GM12801 (cell line): ENCODE measurements around the gene FBXL17.

ENCODE experiments used
- TF ChIP-seq, protein P1 (sequence below): IDR thresholded peaks from one replicate; pipeline ENCODE4 v1.5.1; 2011; ENCODE audit warnings: control low read depth; ENCODE audit not compliant: insufficient read length; ENCODE audit errors: extremely low read depth

The FBXL17 gene

DNA sequence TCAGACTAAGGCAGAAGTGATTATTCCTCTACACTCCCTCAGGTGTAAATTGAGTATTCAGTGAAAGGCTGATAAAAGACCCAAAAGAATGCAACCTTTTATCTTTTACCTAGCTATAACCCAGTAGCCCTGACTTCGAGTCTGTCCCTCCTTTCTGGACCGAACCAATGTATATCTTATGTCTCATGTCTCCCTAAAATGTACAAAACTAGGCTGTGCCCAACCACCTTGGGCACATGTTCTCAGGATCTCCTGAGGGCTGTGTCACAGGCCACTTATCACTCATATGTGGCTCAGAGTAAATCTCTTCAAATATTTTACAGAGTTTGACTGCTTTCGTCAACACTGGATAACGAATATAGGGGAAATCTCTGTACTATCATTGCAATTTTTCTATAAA, 12.7 kb downstream of the FBXL17 start:
- TF ChIP-seq, protein P1, sequence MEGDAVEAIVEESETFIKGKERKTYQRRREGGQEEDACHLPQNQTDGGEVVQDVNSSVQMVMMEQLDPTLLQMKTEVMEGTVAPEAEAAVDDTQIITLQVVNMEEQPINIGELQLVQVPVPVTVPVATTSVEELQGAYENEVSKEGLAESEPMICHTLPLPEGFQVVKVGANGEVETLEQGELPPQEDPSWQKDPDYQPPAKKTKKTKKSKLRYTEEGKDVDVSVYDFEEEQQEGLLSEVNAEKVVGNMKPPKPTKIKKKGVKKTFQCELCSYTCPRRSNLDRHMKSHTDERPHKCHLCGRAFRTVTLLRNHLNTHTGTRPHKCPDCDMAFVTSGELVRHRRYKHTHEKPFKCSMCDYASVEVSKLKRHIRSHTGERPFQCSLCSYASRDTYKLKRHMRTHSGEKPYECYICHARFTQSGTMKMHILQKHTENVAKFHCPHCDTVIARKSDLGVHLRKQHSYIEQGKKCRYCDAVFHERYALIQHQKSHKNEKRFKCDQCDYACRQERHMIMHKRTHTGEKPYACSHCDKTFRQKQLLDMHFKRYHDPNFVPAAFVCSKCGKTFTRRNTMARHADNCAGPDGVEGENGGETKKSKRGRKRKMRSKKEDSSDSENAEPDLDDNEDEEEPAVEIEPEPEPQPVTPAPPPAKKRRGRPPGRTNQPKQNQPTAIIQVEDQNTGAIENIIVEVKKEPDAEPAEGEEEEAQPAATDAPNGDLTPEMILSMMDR: no peak

DNA sequence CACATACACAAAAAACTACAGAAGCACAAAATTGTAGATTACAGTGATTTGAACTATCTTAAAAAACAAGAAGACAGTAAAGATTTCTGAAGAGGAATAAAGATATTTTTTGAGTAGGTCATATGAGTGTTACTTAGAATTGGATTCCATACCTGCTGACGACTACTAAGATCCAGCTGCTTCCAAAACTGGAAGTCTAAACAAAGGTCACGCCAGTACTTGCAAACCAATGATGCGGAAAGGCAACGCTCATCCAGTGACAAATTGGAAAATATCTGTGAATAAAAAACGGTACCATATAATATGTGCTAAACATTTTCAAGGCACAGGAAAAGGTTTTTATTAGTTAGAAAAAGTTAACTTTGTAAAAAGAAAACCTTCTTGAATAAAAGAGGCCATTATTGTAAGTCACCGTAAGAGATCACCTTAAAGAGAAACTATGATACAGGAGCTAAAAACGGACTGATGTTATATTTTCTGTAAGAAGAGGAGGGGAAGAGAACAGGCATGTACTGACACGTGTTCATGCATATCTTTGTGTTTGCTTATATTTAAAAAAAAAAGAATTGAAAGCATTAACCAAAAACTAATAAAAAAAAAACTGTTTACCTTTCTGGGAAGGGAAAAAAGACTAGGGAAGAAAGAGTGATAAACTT, 14.1 kb downstream of the FBXL17 start:
- TF ChIP-seq, protein P1: no peak

DNA sequence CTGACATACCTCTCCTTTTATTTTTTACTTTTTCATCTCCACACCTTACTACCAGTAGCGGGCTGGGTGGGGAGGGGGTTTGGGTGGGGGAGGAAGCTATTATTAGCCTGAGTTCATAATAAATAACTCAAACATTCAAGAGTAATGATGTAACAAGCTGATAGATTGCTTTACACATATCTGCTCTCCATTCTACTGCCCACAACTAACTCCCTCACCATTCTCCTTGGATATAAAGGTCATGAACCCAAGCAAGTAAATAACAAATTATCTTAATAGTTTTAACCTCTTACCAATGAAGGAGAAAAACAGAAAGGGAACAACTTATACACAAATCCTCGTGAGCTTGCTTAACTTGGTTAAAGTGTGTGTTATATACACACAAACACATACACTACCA, 15.4 kb downstream of the FBXL17 start:
- TF ChIP-seq, protein P1: no peak

DNA sequence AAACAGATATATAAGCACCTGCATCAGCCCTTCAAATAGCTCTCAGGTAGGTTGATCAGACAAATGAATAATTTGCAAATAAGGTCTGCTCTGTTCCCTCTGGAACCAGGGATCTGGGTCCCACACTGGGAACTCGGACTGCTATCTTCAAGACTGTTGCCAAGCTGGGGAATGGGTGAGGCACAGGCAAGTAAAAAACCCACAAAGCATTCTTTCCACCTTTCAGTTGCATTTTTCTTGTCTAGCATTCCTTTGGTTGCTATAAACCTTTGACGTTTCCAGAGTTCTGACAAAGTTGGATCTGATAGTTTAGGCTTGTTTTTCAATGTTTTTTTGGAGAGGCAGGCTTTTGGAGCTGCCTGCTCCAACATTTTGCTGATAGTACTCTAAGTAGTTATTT, 20.1 kb downstream of the FBXL17 start:
- TF ChIP-seq, protein P1: no peak

DNA sequence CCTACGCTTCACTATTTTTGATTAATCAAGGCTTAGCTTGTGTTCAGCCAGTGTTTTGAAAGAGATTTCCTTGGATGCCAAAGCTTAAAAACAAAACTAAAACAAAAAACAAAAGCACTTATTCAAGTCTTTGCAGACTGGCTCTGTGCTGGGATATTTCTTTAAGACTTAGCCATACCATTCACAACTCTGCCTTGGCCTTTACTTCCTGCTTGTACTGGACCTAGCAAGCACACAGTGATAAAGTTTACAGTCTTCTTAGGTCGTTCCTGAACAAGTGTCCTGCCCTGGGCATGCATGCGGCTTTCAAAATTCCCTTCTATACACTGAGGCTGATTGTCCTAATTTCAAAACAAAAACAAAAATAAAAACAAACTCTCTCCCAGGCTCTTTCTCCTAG, 20.7 kb downstream of the FBXL17 start:
- TF ChIP-seq, protein P1: no peak

DNA sequence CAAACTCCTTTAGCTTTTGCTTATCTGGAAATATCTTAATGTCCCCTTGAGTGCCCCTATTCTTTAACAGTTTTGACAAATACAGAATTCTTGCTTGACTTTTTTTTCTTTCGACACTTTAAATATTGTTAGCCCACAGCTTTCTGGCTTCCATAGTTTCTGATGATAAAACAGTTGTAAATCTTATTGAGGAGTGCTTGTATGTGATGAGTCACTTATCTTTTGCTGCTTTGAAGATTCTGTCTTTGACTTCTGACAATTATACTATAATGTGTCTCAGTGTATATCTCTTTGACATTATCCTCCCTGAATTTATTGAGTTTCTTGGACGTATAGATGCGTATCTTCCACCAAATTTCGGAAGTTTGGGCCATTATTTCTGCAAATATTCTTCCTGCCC, 21.6 kb downstream of the FBXL17 start:
- TF ChIP-seq, protein P1: no peak

DNA sequence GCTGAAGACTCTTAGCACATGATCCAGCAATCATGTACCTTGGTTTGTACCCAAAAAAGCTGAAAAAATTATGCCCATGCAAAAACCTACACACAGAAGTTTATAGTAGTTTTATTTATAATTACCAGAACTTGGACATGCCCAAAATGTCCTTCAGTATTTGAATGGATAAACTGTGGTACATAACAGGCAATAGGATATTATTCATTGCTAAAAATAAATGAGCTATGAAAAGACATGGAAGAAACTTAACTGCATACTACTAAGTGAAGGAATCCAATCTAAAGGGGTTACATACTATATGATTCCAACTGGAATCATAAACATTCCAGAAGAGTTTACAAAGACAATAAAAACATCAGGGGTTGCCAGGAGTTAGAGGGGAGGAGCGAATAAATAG, 25.6 kb downstream of the FBXL17 start:
- TF ChIP-seq, protein P1: no peak
